NCI-H1048 (cell line): ENCODE data around the gene NAA30.

Source experiments
- DNase-seq: peaks from one replicate; lab custom pipeline; 2025; lab: John Stamatoyannopoulos, UW

NAA30 gene

DNA sequence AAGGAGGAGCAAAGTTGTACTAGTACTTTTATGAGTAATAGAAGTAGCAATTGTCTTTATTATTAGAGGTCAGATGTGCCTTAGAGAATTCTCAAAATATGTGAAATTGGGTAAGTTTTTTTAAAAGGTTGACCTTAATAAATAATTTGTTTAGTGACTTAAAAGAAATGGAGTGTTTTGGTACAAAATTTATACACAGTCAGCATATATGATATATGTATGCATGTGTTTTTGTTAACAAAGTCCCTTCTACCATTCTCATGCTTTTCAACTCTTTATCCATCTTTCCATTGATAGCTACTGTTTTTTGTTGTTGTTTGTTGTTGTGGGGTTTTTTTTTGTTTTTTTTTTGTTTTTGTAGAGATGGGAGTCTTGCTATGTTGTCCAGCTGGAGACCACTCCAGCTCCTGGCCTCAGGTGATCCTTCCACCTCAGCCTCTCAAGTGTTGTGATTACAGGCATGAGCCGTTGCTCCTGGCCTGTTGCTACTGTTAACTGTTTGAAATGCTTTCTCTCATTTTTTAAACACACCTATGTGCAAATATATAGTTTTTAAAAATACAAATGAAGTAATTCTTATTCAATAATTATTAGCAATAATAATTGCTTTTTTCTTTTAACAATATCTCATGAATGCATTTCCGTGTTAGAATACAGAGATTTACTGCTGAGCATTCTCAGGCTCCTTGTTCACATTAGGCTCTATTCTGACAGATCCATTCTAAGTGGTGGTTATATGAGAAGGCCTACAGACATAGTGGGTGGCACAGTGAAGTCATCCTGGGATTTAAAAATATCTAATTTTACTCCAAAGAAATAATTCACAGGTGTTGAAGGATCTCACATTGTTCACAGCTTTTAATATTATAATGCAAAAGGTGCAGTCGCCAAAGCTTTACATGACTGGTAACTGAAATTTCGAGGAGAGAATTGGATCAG is 10.4 kb downstream of the NAA30 start:
- DNase-seq, result no peak

DNA sequence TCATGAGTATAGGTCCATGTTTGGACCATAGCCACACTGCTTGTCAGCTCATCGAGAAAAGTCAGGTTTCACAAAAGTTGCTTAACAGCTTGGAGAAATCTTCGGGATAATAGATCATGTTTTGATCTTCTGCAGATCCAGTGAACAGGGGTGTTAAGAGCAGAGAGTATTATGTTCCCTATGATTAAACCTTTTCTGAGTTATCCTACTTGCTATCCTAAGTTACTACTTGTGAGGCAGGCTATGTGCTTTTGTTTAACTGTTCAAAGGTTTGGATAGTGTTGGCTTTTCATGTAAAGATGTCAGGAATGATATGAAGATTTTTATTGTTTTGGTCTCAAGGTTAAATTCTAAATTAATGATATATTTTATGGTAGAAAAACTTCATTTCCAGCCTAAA is 11.1 kb downstream of the NAA30 start:
- no peak for DNase-seq

- no peak for DNase-seq
Observed at GRCh38 chr14:57402173-57402852, 11.9 kb downstream of the NAA30 start.

DNA sequence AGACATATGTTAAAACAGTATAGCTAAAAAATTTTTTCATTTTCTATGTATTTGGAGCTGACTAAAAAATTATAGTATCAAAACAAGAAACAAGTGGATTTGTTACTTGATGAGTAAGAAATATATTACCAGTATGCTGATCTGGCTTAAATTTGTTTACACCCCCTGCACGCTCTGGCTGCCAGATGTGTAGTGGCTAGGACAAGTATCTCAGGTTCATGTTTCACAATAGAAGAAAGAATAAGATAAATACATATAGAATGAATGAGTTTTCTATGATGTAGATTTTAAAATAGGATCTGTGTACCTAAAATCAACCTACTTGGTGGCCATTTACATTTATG is 13.1 kb downstream of the NAA30 start:
- no peak for DNase-seq

DNA sequence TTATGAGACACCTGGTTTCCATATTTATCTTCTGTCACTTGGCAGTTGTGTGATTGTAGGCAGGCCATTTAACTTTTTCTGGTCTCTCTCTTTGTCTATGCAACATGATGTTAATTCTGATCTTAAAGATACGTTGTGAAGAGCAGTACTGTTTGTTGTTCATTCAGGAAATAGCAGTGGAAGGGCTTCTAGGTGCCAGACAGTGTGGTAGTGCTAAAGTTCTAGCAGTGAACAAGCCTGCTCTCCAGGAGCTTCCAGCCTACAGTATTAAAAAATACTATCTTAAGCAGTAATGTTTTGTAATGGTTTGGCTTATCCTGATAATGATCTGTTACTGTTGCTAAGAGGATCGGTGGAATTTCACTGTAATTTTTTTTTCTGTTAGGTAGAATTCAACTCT is 15.2 kb downstream of the NAA30 start:
- DNase-seq, result no peak

DNA sequence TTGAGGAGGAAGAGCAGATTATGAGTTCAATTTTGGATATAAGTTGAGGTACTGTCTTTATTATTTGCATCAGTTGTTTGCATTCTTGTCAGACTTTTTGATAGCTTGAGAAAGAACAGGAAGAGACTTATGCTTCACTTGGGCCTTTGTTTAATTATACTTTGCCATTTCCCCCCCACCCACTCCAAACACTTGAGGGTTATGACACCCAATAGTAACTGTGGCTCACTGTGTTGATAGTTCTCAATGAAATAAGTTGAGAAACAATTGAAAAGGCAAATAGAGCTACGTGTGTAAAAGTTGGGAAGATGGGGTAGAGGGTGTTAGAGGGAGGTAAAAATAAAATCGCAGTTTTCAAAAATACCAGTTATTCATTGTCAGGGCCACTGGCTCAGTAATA is 17.7 kb downstream of the NAA30 start:
- no peak for DNase-seq

DNA sequence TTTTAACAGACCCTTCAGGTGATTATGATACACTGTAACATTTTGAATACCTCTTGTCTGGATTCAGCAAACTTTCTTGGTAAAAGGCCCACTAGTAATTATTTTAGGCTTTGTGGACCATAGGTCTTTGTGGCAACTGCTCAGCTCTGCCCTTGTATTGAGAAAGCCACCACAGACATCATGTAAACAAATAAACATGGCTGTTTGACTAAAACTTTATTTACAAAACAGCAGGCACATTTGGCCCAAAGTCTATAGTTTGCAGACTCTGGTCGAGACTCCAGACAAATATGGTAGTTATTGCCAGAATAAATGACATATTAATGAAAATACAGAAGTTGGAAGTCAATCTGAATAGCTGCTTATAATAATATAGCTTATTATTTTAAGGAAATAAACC is 18.2 kb downstream of the NAA30 start:
- no peak for DNase-seq

GRCh38 chr14:57412341-57412740 is 22.0 kb downstream of the NAA30 start:
- DNase-seq, result no peak

DNA sequence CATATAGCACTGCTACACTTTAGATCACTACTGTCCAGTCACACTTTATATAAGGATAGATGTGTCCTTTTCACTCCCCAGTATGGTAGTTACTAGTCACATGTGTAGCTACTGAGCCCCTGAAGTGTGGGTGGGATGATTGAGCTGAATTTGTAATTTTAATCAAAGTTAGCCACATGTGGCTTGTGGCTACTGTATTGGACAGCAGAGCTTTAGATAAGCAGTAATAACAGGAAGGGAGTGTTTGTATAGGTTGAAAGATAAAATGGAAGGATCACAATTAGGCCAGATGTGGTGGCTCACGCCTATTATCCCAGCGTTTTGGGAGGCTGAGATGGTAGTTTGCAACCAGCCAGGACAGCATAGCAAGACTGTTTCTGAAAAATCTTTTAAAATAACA is 23.5 kb downstream of the NAA30 start:
- no peak for DNase-seq

- no peak for DNase-seq
Observed at GRCh38 chr14:57417228-57417627, 26.8 kb downstream of the NAA30 start.

GRCh38 chr14:57418999-57419398 is 28.6 kb downstream of the NAA30 start:
- no peak for DNase-seq

GRCh38 chr14:57420033-57420432 is 29.6 kb downstream of the NAA30 start:
- DNase-seq, result no peak

- DNase-seq, result no peak
Observed at GRCh38 chr14:57420986-57421385, 30.6 kb downstream of the NAA30 start.

DNA sequence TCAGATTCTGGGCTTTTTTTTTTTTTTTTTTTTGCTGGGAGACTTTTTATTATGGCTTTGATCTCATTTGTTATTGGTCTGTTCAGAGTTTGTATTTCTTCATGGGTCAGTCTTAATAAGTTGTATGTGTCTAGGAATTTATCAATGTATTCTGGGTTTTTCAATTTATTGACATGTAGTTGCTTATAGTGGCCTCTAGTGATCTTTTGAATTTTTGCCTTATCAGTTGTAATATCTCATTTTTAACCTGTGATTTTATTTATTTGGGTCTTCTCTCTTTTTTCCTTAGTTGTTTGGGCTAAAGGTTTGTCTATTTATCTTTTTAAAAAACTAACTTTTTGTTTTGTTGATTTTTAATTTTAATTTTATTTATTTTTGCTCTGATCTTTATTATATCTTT is 45.5 kb downstream of the NAA30 start:
- no peak for DNase-seq

GRCh38 chr14:57461777-57462320 is 71.5 kb downstream of the NAA30 start:
- DNase-seq, result no peak

DNA sequence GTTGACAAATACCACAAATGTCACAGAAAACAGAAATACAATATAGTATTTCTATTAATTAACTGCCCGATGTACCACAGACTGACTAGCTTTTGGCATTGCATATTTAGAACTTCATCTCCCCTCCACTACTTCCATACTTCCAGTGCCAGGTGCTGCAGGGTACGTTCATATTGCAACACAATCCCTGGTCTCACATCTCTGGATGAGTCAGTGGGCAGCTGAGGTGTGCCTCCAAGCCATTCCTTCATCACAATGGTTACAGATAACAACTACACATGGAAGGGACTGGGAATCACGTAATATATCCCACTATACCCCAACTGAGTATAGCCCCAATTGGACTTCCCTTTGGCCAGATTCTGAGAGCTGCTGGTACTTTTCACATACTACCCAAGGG is 72.2 kb downstream of the NAA30 start:
- DNase-seq, result no peak

DNA sequence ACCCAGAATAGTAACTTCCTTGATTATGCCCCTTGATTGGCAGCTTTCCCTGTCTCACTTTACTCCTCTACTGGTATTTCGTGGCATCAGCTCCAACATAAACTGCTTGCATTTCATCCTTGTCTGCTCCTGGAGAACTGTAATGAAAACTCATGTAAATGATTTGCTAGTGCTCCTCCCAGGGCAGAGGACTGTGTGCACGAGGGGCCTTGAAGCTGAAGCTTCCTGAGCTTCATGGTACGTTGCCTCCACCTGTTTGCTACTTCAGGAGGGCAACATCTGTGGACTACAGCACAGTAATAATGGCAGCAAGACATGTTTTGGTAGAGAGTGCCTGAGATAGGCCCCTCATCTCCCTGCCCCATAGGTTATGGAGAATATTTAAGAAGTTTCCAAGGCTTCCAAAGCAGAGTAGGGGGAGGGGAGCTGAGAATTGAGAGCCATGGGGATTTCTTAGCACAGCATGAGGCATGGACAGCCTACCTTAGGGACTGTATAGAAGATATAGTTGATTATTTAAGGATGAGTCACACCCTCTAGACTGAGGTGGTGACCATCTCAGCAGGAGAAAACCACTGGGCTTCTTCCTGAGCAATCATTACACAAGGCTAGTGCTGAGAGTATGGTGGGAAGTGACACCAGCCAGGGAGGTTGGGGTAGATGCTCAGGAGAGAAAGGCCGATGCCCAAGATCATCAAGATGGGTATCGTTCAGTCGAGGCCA is 73.8 kb downstream of the NAA30 start:
- no peak for DNase-seq
